ENCODE measurements around the gene TRDN.

- TF ChIP-seq CTCF (IDR thresholded peaks at IDR 0.05) (no peak), POLR2A (IDR thresholded peaks at IDR 0.05) (no peak)
These were observed 110.6 kb downstream of the TRDN start for GRCh38 chr6:123526128-123526527.
